CD4-positive, alpha-beta T cell (primary cell): ENCODE data around the gene FOXD1. TPM values are rescaled to one million over a fixed set of nuclear protein-coding genes. Genes with fewer than 3 reads are reported as not detected.

Experiments used
- ATAC-seq: fragments of 200-7000 bp; cut with Tn5 transposase; one replicate; pipeline ENCODE4 v1.10.0; 2022; ENCODE audit warnings: mild to moderate bottlenecking; ENCODE audit not compliant: poor library complexity
- CTCF ChIA-PET: fragments of 350-600 bp; sonication (Branson Sonifier 250); formaldehyde crosslinking; loops from one replicate; lab custom pipeline; 2021; ENCODE audit warnings: antibody characterized with exemption, inconsistent platforms; lab: Charles Lee
- POLR2A ChIA-PET: fragments of 350-600 bp; sonication (Branson Sonifier 250); formaldehyde crosslinking; loops from one replicate; lab custom pipeline; 2021; ENCODE audit warnings: antibody characterized with exemption, inconsistent platforms; lab: Charles Lee
- DNase-seq, 14 experiments: peaks; one replicate each; pipeline ENCODE4 v3.0.0-alpha.2; 2013 to 2020; ENCODE audit warnings: mixed read lengths in 2 of 14
- H3K27ac ChIP-seq, 2 donors: one replicate each; pipeline versions ENCODE4 v1.5.1 to v1.7.0; 2013; ENCODE audit warnings: low read length in 2 of 2, low read depth in 1 of 2, mild to moderate bottlenecking in 1 of 2
- H3K27me3 ChIP-seq, 2 experiments: 1 replicate in 1 of 2; 2 replicates in 1 of 2; pipeline versions ENCODE4 v1.6.1 to v1.7.0; 2013; ENCODE audit warnings: low read length in 2 of 2, control low read depth in 1 of 2, mild to moderate bottlenecking in 1 of 2, moderate library complexity in 1 of 2; ENCODE audit not compliant: insufficient read depth in 2 of 2, control insufficient read depth in 1 of 2
- H3K36me3 ChIP-seq: one replicate; pipeline ENCODE4 v1.6.1; 2013; ENCODE audit warnings: low read length, control low read depth; ENCODE audit not compliant: insufficient read depth
- H3K4me1 ChIP-seq: one replicate; pipeline ENCODE4 v1.6.1; 2013; ENCODE audit warnings: low read length, control low read depth; ENCODE audit not compliant: insufficient read depth
- H3K4me3 ChIP-seq: one replicate; pipeline ENCODE4 v1.5.1; 2013; ENCODE audit warnings: mild to moderate bottlenecking, low read length, moderate library complexity
- H3K9me3 ChIP-seq, 2 experiments: 1 replicate in 1 of 2; 2 replicates in 1 of 2; pipeline versions ENCODE4 v1.6.1 to v1.7.0; 2013; ENCODE audit warnings: low read length in 2 of 2, mild to moderate bottlenecking in 2 of 2, control low read depth in 1 of 2, moderate library complexity in 1 of 2; ENCODE audit not compliant: control insufficient read depth in 1 of 2, insufficient read depth in 1 of 2
- H3K27ac Mint-ChIP-seq: one replicate; pipeline ENCODE4 v1.8.0; 2020; ENCODE audit warnings: mixed read lengths
- H3K27me3 Mint-ChIP-seq: one replicate; pipeline ENCODE4 v1.8.0; 2021; ENCODE audit warnings: mixed read lengths
- H3K36me3 Mint-ChIP-seq: one replicate; pipeline ENCODE4 v1.8.0; 2021; ENCODE audit warnings: low read depth, mixed read lengths
- H3K4me1 Mint-ChIP-seq: one replicate; pipeline ENCODE4 v1.8.0; 2021; ENCODE audit warnings: low read depth, mixed read lengths
- H3K4me3 Mint-ChIP-seq: one replicate; pipeline ENCODE4 v1.8.0; 2020; ENCODE audit warnings: mild to moderate bottlenecking, mixed read lengths
- H3K9me3 Mint-ChIP-seq: one replicate; pipeline ENCODE4 v1.8.0; 2020; ENCODE audit warnings: mixed read lengths
- CTCF ChIP-seq: fragments of 200-600 bp; IDR thresholded peaks from one replicate; pipeline ENCODE4 v1.8.0; 2022; ENCODE audit warnings: antibody characterized with exemption, mild to moderate bottlenecking
- intact Hi-C, 2 experiments: fragments of 100-400 bp; cut with DNase I in 1 of 2; cut with micrococcal nuclease in 1 of 2; formaldehyde crosslinking; loops; one replicate each; pipeline versions ENCODE4 v1.15.1 to v1.9.0; 2023 to 2025; cut with DNase I, micrococcal nuclease
- total RNA-seq, 174 experiments: library from RNA in 2 of 174; stranded (reverse) in 2 of 174; gene quantifications; one replicate each; pipeline ENCODE4 v1.2.3 and lab custom pipeline; 2021 to 2026

Gene FOXD1
- total RNA-seq, 2 experiments from 2014 or later, result not detected

- intact Hi-C loops, result loop anchor here (5.0 to 10.0 kb wide), 3 partner anchors 44 to 1174 kb away; partner anchors contain the start of genes MRPS27 (in 1 of the 2), PTCD2 (in 1 of the 2) and TNPO1 (in 1 of the 2)
- no peak for ATAC-seq
Observed at GRCh38 chr5:73495772-73496335, 47.3 kb upstream of the FOXD1 start.

GRCh38 chr5:73494721-73495120 lies 46.1 kb upstream of the FOXD1 start:
- H3K4me1 ChIP-seq, result peaks cover 18% of the 10 kb centered on the region
- ATAC-seq (no peak), DNase-seq (no peak)
- Mint-ChIP-seq H3K9me3 (no peaks in the 10 kb centered on the region), H3K4me1 (peaks cover 22% of the 10 kb centered on the region), H3K36me3 (peaks cover 19% of the 10 kb centered on the region), H3K27ac (no peak overlapping the region), H3K4me3 (no peak overlapping the region), H3K27me3 (peaks cover 32% of the 10 kb centered on the region)
- POLR2A ChIA-PET, result no interaction called here
- peaks cover 0 to 20% of the 10 kb centered on the region in 2 experiments for H3K27me3 ChIP-seq
- intact Hi-C loops, result loop anchor here (5.0 to 10.0 kb wide), 3 partner anchors 42 to 1172 kb away; partner anchors contain the start of genes MRPS27 (in 1 of the 2), PTCD2 (in 1 of the 2) and TNPO1 (in 1 of the 2)
- no peak overlapping the region for H3K4me3 ChIP-seq
- CTCF ChIA-PET, result no interaction called here
- H3K27ac ChIP-seq, result no peak overlapping the region
- no peak for TF ChIP-seq CTCF
- no peaks in the 10 kb centered on the region for H3K36me3 ChIP-seq
- H3K9me3 ChIP-seq, result no peaks in the 10 kb centered on the region

More at GRCh38 chr5:73495772-73496335, 47.3 kb upstream of the FOXD1 start:
- no peak for TF ChIP-seq CTCF
- peaks cover 3% of the 10 kb centered on the region for H3K36me3 ChIP-seq
- no peaks in the 10 kb centered on the region for H3K9me3 ChIP-seq
- peaks cover 29% of the 10 kb centered on the region for H3K36me3 Mint-ChIP-seq
- no peak for DNase-seq
- H3K4me1 ChIP-seq, result peaks cover 18% of the 10 kb centered on the region
- H3K27ac ChIP-seq, result no peak overlapping the region
- H3K4me1 Mint-ChIP-seq, result peaks cover 31% of the 10 kb centered on the region
- H3K4me3 ChIP-seq, result no peak overlapping the region
- CTCF ChIA-PET, result no interaction called here
- H3K27me3 ChIP-seq, result peaks cover 0 to 15% of the 10 kb centered on the region in 2 experiments
- POLR2A ChIA-PET, result interaction anchor here (1.1 kb wide), 1 partner anchor 70 kb away, joined by 3 read pairs; the partner anchor contains the start of genes ANKRA2 and UTP15
- H3K27ac Mint-ChIP-seq, result no peak overlapping the region
- no peaks in the 10 kb centered on the region for H3K9me3 Mint-ChIP-seq
- no peak overlapping the region for H3K4me3 Mint-ChIP-seq
- H3K27me3 Mint-ChIP-seq, result peaks cover 31% of the 10 kb centered on the region

GRCh38 chr5:73493421-73493820 lies 44.8 kb upstream of the FOXD1 start:
- H3K4me1 Mint-ChIP-seq, result peaks cover 12% of the 10 kb centered on the region
- H3K36me3 Mint-ChIP-seq, result peaks cover 9% of the 10 kb centered on the region
- H3K9me3 ChIP-seq, result no peaks in the 10 kb centered on the region
- no peak overlapping the region for H3K4me3 ChIP-seq
- ChIA-PET CTCF (interaction anchor here (0.7 to 1.3 kb wide), 2 partner anchors 42 to 94 kb away, joined by 3 read pairs; no protein-coding TSS in a partner anchor), POLR2A (no interaction called here)
- H3K4me3 Mint-ChIP-seq, result no peak overlapping the region
- H3K36me3 ChIP-seq, result no peaks in the 10 kb centered on the region
- H3K27me3 Mint-ChIP-seq, result peaks cover 39% of the 10 kb centered on the region
- no peak overlapping the region for H3K27ac Mint-ChIP-seq
- H3K4me1 ChIP-seq, result peaks cover 10% of the 10 kb centered on the region
- no peaks in the 10 kb centered on the region for H3K9me3 Mint-ChIP-seq
- no peak for TF ChIP-seq CTCF
- ATAC-seq (no peak), DNase-seq (no peak)
- no peak overlapping the region for H3K27ac ChIP-seq
- intact Hi-C loops, result loop anchor here in 1 of 2 experiments (2.0 to 10.0 kb wide), 2 partner anchors 41 to 679 kb away; partner anchors contain the start of gene TNPO1
- peaks cover 0 to 20% of the 10 kb centered on the region in 2 experiments for H3K27me3 ChIP-seq
